DMS 273 treated with DMSO at 0.1 percent for 48 hours (cell line): ENCODE results near the gene RBKS.

Experiments
- DNase-seq: peaks from one replicate; lab custom pipeline; 2025; lab: John Stamatoyannopoulos, UW

Gene RBKS

GRCh38 chr2:27734305-27734704 is 155.9 kb downstream of the RBKS start:
- DNase-seq: no peak
